GM12878 (cell line): ENCODE data around the gene SOX30. TPM values are rescaled to one million over a fixed set of nuclear protein-coding genes. Genes with fewer than 3 reads are reported as not detected.
"Not testable (repeated sequence)": the region's sequence is repeated elsewhere in the genome, so short reads cannot be mapped to it uniquely, and the experiment has no call there.

Experiments used
- ATAC-seq: fragments of 200-7000 bp; cut with Tn5 transposase; 3 replicates; pipeline ENCODE4 v1.9.1; 2020; ENCODE audit warnings: mild to moderate bottlenecking, moderate library complexity
- BruUV-seq: library from RNA; stranded (reverse); fragments of 400-500 nt; replicated peaks from 2 replicates; lab custom pipeline; 2021; lab: Mats Ljungman, UMichigan
- CTCF ChIA-PET: fragments of 300-600 bp; sonication (Branson Sonifier 250); formaldehyde crosslinking; extraction: SDS; loops from one replicate; lab custom pipeline; 2021; ENCODE audit warnings: inconsistent platforms; lab: Yijun Ruan, JAX
- POLR2A ChIA-PET: fragments of 350-600 bp; formaldehyde crosslinking; extraction: SDS; loops from one replicate; lab custom pipeline; 2021; ENCODE audit warnings: inconsistent platforms; lab: Charles Lee
- RAD21 ChIA-PET: fragments of 300-600 bp; sonication (Branson Sonifier 250); formaldehyde crosslinking; loops from one replicate; lab custom pipeline; 2023; ENCODE audit warnings: antibody characterized with exemption; ENCODE audit not compliant: unreplicated experiment; lab: Charles Lee
- SMC1A ChIA-PET: fragments of 300-600 bp; sonication (Branson Sonifier 250); formaldehyde crosslinking; loops from one replicate; lab custom pipeline; 2023; ENCODE audit not compliant: unreplicated experiment, uncharacterized antibody; lab: Charles Lee
- DNase-seq: peaks from one replicate; pipeline ENCODE4 v3.0.0-alpha.2; 2011; ENCODE audit warnings: low read depth, low spot score
- FAIRE-seq: peaks from 3 replicates; lab custom pipeline; 2011; peaks lifted over from hg19 to GRCh38; lab: Jason Lieb, UNC
- H2AFZ ChIP-seq: 2 replicates; pipeline ENCODE4 v1.6.0; 2011; ENCODE audit warnings: low read depth, low read length, control low read depth; ENCODE audit not compliant: control insufficient read depth
- H3K27ac ChIP-seq: 2 replicates; pipeline ENCODE4 v1.5.1; 2011; ENCODE audit warnings: control low read depth; ENCODE audit not compliant: control insufficient read depth, insufficient read depth
- H3K27me3 ChIP-seq, 2 experiments: replicated peaks in 1 of 2; 2 replicates each; pipeline versions ENCODE4 v1.6.0 to v1.6.1; 2011; ENCODE audit warnings: low read length in 1 of 2; ENCODE audit not compliant: control insufficient read depth in 2 of 2, insufficient read depth in 2 of 2
- H3K36me3 ChIP-seq, 2 experiments: 2 replicates each; pipeline ENCODE4 v1.5.1; 2011; ENCODE audit warnings: low read length in 1 of 2; ENCODE audit not compliant: control insufficient read depth in 2 of 2, insufficient read depth in 2 of 2
- H3K4me1 ChIP-seq: 2 replicates; pipeline ENCODE4 v1.6.1; 2011; ENCODE audit warnings: mild to moderate bottlenecking, low read length, moderate library complexity, mixed read lengths; ENCODE audit not compliant: control insufficient read depth, insufficient read depth
- H3K4me2 ChIP-seq: 2 replicates; pipeline ENCODE4 v1.6.0; 2011; ENCODE audit warnings: control low read depth; ENCODE audit not compliant: control insufficient read depth, insufficient read depth
- H3K4me3 ChIP-seq: fragments of 200-600 bp; sonication (generic); 2 replicates; pipeline ENCODE4 v1.5.1; 2016
- H3K79me2 ChIP-seq: 2 replicates; pipeline ENCODE4 v1.6.0; 2011; ENCODE audit warnings: low read length; ENCODE audit not compliant: control insufficient read depth, insufficient read depth
- H3K9ac ChIP-seq: 2 replicates; pipeline ENCODE4 v1.8.0; 2011; ENCODE audit warnings: low read length, control low read depth, mixed read lengths; ENCODE audit not compliant: control insufficient read depth, insufficient read depth
- H3K9me3 ChIP-seq: replicated peaks from 3 replicates; pipeline ENCODE4 v1.5.1; 2011; ENCODE audit warnings: mild to moderate bottlenecking, low read length; ENCODE audit not compliant: control insufficient read depth, insufficient read depth
- H4K20me1 ChIP-seq: 2 replicates; pipeline ENCODE4 v1.6.0; 2011; ENCODE audit not compliant: control insufficient read depth, insufficient read depth
- WGBS: methylation state at CpG from one replicate; pipeline ENCODE4 v1.1.6; 2016; ENCODE audit warnings: low lambda C conversion rate; ENCODE audit not compliant: insufficient replicate concordance, insufficient coverage; ENCODE audit errors: missing lambda C conversion rate; 5-methylcytosine and 5-hydroxymethylcytosine counted together
- in situ Hi-C: fragments of 300-500 bp; cut with MboI; formaldehyde crosslinking; loops from 9 replicates; pipeline ENCODE4 v1.14.3; 2018; ENCODE audit warnings: mixed read lengths
- intact Hi-C: fragments of 100-400 bp; cut with micrococcal nuclease; formaldehyde crosslinking; loops from one replicate; pipeline ENCODE4 v1.14.2; 2022; ENCODE audit not compliant: unreplicated experiment
- polyA plus RNA-seq, 11 experiments: library from polyadenylated mRNA; depleted of rRNA in 4 of 11; unstranded in 6 of 11; stranded (reverse) in 5 of 11; fragments of >200 nt; fragmentation: Nextera tagmentation in 4 of 11; fragmentation: Illumina TruSeq in 1 of 11; extraction: Ambion mirVana in 4 of 11; extraction: Trizol in 1 of 11; gene quantifications; 1 replicate in 1 of 11; 2 replicates in 10 of 11; pipeline versions ENCODE4 v1.2.1 to v1.2.3, GENCODE V29; 2011 to 2016; ENCODE audit warnings: inconsistent platforms in 2 of 11, missing spikeins in 2 of 11, low read depth in 1 of 11
- total RNA-seq, 4 experiments: library from RNA; depleted of rRNA in 3 of 4; stranded (reverse); fragments of >200 nt in 3 of 4; fragmentation: Illumina TruSeq in 1 of 4; extraction: Trizol in 1 of 4; gene quantifications; 2 replicates each; pipeline versions ENCODE4 v1.2.1 to v1.2.3, GENCODE V29; 2013 to 2021

The SOX30 gene
- total and polyA plus RNA-seq, 10 of the 15 experiments (the other 5 are each of a cell fraction or from before 2014, with no cell fraction given): 0.06 to 0.32 (median 0.10) TPM; not detected in 2

DNA sequence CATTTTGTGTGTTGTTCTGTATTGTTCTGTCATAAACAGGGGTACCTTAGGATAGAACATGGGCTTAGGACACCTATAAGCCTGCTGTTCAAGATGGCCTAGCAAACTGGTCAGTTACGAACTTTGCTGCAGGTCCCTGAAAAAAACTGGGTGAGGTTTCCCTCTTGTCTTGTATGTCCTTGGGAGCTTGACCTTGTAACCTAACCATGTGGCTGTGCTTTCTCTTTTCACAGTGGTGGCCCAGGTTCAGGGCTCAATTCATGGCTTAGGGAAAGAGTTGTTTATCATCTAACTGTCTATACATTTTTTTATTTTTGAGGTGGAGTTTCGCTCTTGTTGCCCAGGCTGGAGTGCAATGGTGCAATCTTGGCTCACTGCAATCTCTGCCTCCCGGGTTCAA, 43.9 kb upstream of the SOX30 start:
- FAIRE-seq, intact Hi-C loops, H3K27ac ChIP-seq, H3K9ac ChIP-seq, ATAC-seq, DNase-seq, H3K4me1 ChIP-seq, H3K27me3 ChIP-seq, in situ Hi-C loops, BruUV-seq, H3K9me3 ChIP-seq, H3K79me2 ChIP-seq, H3K4me2 ChIP-seq, SMC1A ChIA-PET, H4K20me1 ChIP-seq, H3K4me3 ChIP-seq, H2AFZ ChIP-seq, POLR2A ChIA-PET, H3K36me3 ChIP-seq: not testable (repeated sequence)
- ChIA-PET CTCF (interaction anchor here (0.7 to 0.9 kb wide), 2 partner anchors 184 to 368 kb away, joined by 4 read pairs; no protein-coding TSS in a partner anchor), RAD21 (interaction anchor here (1.5 kb wide), 1 partner anchor 23 kb away, joined by 3 read pairs; no protein-coding TSS in a partner anchor)
- 67% methylated on average over 3 of the region's 3 CpGs for WGBS

GRCh38 chr5:157693816-157694215, 41.6 kb upstream of the SOX30 start:
- WGBS: 67% methylated on average over 20 of the region's 25 CpGs
- ATAC-seq, H3K4me3 ChIP-seq, H3K9me3 ChIP-seq, intact Hi-C loops, DNase-seq, H3K9ac ChIP-seq, H3K4me1 ChIP-seq, H4K20me1 ChIP-seq, BruUV-seq, FAIRE-seq, POLR2A ChIA-PET, H3K27me3 ChIP-seq, H3K27ac ChIP-seq, H3K4me2 ChIP-seq, H3K79me2 ChIP-seq, in situ Hi-C loops, H3K36me3 ChIP-seq, H2AFZ ChIP-seq: not testable (repeated sequence)
- ChIA-PET SMC1A (interaction anchor here (1.4 kb wide), 1 partner anchor 24 kb away, joined by 4 read pairs; no protein-coding TSS in a partner anchor), CTCF (interaction anchor here (0.9 to 2.1 kb wide), 3 partner anchors 13 to 49 kb away, joined by 3 to 5 read pairs (median 4); no protein-coding TSS in a partner anchor), RAD21 (interaction anchor here (1.3 kb wide), 1 partner anchor 50 kb away, joined by 3 read pairs; the partner anchor contains the start of gene LSM11)
